Measurements from ENCODE around the gene ANKS1A. TPM values are rescaled to one million over a fixed set of nuclear protein-coding genes. Genes with fewer than 3 reads are reported as not detected.
"Not testable (repeated sequence)": the region's sequence is repeated elsewhere in the genome, so short reads cannot be mapped to it uniquely, and the experiment has no call there.

ANKS1A gene
- total RNA-seq, 1 experiment from 2014 or later = 20.9 TPM

- DNase-seq = no peak
- H3K4me3 ChIP-seq = no peak overlapping the region
- no peaks in the 10 kb centered on the region for H3K27me3 ChIP-seq
- H3K9me3 ChIP-seq = no peaks in the 10 kb centered on the region
- peaks cover 99% of the 10 kb centered on the region for H3K36me3 ChIP-seq
Measured at GRCh38 chr6:34875292-34876213, 13.5 kb upstream of the ANKS1A start.

GRCh38 chr6:34876472-34876871 lies 12.6 kb upstream of the ANKS1A start:
- DNase-seq = no peak
- no peak overlapping the region for H3K4me3 ChIP-seq
- H3K9me3 ChIP-seq = no peaks in the 10 kb centered on the region
- no peaks in the 10 kb centered on the region for H3K27me3 ChIP-seq
- peaks cover 99% of the 10 kb centered on the region for H3K36me3 ChIP-seq

- peaks cover 99% of the 10 kb centered on the region for H3K36me3 ChIP-seq
- H3K4me3 ChIP-seq = no peak overlapping the region
- H3K27me3 ChIP-seq = no peaks in the 10 kb centered on the region
- DNase-seq = no peak
- H3K9me3 ChIP-seq = no peaks in the 10 kb centered on the region
Measured at GRCh38 chr6:34877259-34877658, 11.8 kb upstream of the ANKS1A start.

GRCh38 chr6:34877869-34878485 lies 11.1 kb upstream of the ANKS1A start:
- DNase-seq = no peak
- Histone ChIP-seq H3K27me3 (no peaks in the 10 kb centered on the region), H3K4me3 (no peak overlapping the region), H3K36me3 (peaks cover 99% of the 10 kb centered on the region), H3K9me3 (no peaks in the 10 kb centered on the region)

GRCh38 chr6:34884073-34884472 lies 5.0 kb upstream of the ANKS1A start:
- H3K4me3 ChIP-seq, DNase-seq, H3K27me3 ChIP-seq, H3K9me3 ChIP-seq: not testable (repeated sequence)
- peaks cover 68% of the 10 kb centered on the region for H3K36me3 ChIP-seq

GRCh38 chr6:34884996-34885395 lies 4.1 kb upstream of the ANKS1A start:
- Histone ChIP-seq H3K36me3 (peaks cover 60% of the 10 kb centered on the region), H3K9me3 (no peaks in the 10 kb centered on the region), H3K4me3 (no peak overlapping the region), H3K27me3 (no peaks in the 10 kb centered on the region)
- no peak for DNase-seq

GRCh38 chr6:34885837-34886236 lies 3.2 kb upstream of the ANKS1A start:
- H3K4me3 ChIP-seq, H3K9me3 ChIP-seq, DNase-seq, H3K27me3 ChIP-seq: not testable (repeated sequence)
- H3K36me3 ChIP-seq = peaks cover 52% of the 10 kb centered on the region

GRCh38 chr6:34887753-34888513 lies 1.1 kb upstream of the ANKS1A start, which contains the start of gene TAF11:
TAF11 (minus strand) TSS chr6:34888042; CDS start chr6:34887957, 85 bp downstream.
- Histone ChIP-seq H3K27me3 (no peaks in the 10 kb centered on the region), H3K4me3 (peak within 1 kb of the TSS; percentile 97), H3K36me3 (peaks cover 31% of the 10 kb centered on the region), H3K9me3 (no peaks in the 10 kb centered on the region)
- peak; percentile 100 for DNase-seq

GRCh38 chr6:34888514-34888856 lies 570 bp upstream of the ANKS1A start:
- Histone ChIP-seq H3K9me3 (no peaks in the 10 kb centered on the region), H3K36me3 (peaks cover 25% of the 10 kb centered on the region), H3K27me3 (no peaks in the 10 kb centered on the region), H3K4me3 (peak overlapping the region; percentile 97)
- DNase-seq = no peak

- H3K36me3 ChIP-seq = peaks cover 8% of the 10 kb centered on the region
- no peaks in the 10 kb centered on the region for H3K27me3 ChIP-seq
- H3K9me3 ChIP-seq = no peaks in the 10 kb centered on the region
- DNase-seq = no peak
- H3K4me3 ChIP-seq = peak overlapping the region; percentile 97
Measured at GRCh38 chr6:34890533-34890925, 1.5 kb downstream of the ANKS1A start.

GRCh38 chr6:34891296-34891695 lies 2.2 kb downstream of the ANKS1A start:
- no peak for DNase-seq
- no peaks in the 10 kb centered on the region for H3K9me3 ChIP-seq

GRCh38 chr6:34894693-34895092 lies 5.6 kb downstream of the ANKS1A start:
- no peaks in the 10 kb centered on the region for H3K36me3 ChIP-seq
- no peaks in the 10 kb centered on the region for H3K9me3 ChIP-seq
- no peak overlapping the region for H3K4me3 ChIP-seq
- no peaks in the 10 kb centered on the region for H3K27me3 ChIP-seq
- no peak for DNase-seq

More at GRCh38 chr6:34891296-34891695, 2.2 kb downstream of the ANKS1A start:
- no peak overlapping the region for H3K4me3 ChIP-seq
- H3K27me3 ChIP-seq = no peaks in the 10 kb centered on the region
- H3K36me3 ChIP-seq = peaks cover 2% of the 10 kb centered on the region; the same call in 1 of the 2 replicates

GRCh38 chr6:34897130-34897529 lies 8.1 kb downstream of the ANKS1A start:
- Histone ChIP-seq H3K9me3 (no peaks in the 10 kb centered on the region), H3K27me3 (no peaks in the 10 kb centered on the region), H3K4me3 (no peak overlapping the region), H3K36me3 (no peaks in the 10 kb centered on the region)
- no peak for DNase-seq

- Histone ChIP-seq H3K9me3 (no peaks in the 10 kb centered on the region), H3K4me3 (no peak overlapping the region), H3K27me3 (no peaks in the 10 kb centered on the region), H3K36me3 (no peaks in the 10 kb centered on the region)
- DNase-seq = no peak
Measured at GRCh38 chr6:34897716-34898115, 8.7 kb downstream of the ANKS1A start.

GRCh38 chr6:34899748-34900147 lies 10.7 kb downstream of the ANKS1A start:
- not testable (repeated sequence) for DNase-seq, H3K27me3 ChIP-seq, H3K4me3 ChIP-seq, H3K36me3 ChIP-seq, H3K9me3 ChIP-seq

- Histone ChIP-seq H3K4me3 (no peak overlapping the region), H3K27me3 (no peaks in the 10 kb centered on the region), H3K36me3 (peaks cover 3% of the 10 kb centered on the region; the same call in 1 of the 2 replicates), H3K9me3 (no peaks in the 10 kb centered on the region)
- DNase-seq = no peak
Measured at GRCh38 chr6:34900321-34901031, 11.4 kb downstream of the ANKS1A start.

Measured in MG63 (cell line).